PC-9 (cell line): Measurements from ENCODE around the gene RUNDC1. TPM values are rescaled to one million over a fixed set of nuclear protein-coding genes. Genes with fewer than 3 reads are reported as not detected.

ENCODE experiments used
- BruUV-seq: library from RNA; stranded (reverse); fragments of 400-500 nt; replicated peaks from 2 replicates; lab custom pipeline; 2021; lab: Mats Ljungman, UMichigan
- CTCF ChIA-PET: fragments of 300-600 bp; sonication (Branson Sonifier 250); formaldehyde crosslinking; loops from one replicate; lab custom pipeline; 2022; ENCODE audit warnings: antibody characterized with exemption; lab: Charles Lee
- POLR2A ChIA-PET: fragments of 300-600 bp; sonication (Branson Sonifier 250); formaldehyde crosslinking; loops from one replicate; lab custom pipeline; 2022; ENCODE audit warnings: antibody characterized with exemption; ENCODE audit not compliant: unreplicated experiment; lab: Charles Lee
- DNase-seq, 2 experiments: peaks; one replicate each; pipeline versions ENCODE4 v3.0.0 to v3.0.0-alpha.2; 2015 to 2022; ENCODE audit warnings: mixed read lengths in 1 of 2
- H2AFZ ChIP-seq: fragments of 200-600 bp; sonication (generic); 2 replicates; pipeline ENCODE4 v1.8.1; 2017; ENCODE audit warnings: antibody characterized with exemption
- H3F3A ChIP-seq: fragments of 200-600 bp; sonication (generic); 2 replicates; pipeline ENCODE4 v1.8.1; 2017; ENCODE audit warnings: antibody characterized with exemption, mild to moderate bottlenecking, low read depth; ENCODE audit not compliant: insufficient read depth
- H3K27ac ChIP-seq: fragments of 200-600 bp; sonication (generic); 2 replicates; pipeline ENCODE4 v1.6.1; 2016; ENCODE audit warnings: mixed run types
- H3K27me3 ChIP-seq: fragments of 200-600 bp; sonication (generic); 2 replicates; pipeline ENCODE4 v1.6.1; 2016; ENCODE audit warnings: low read depth, mixed run types; ENCODE audit not compliant: insufficient read depth
- H3K36me3 ChIP-seq: fragments of 200-600 bp; sonication (generic); 2 replicates; pipeline ENCODE4 v1.6.1; 2016; ENCODE audit warnings: low read depth, mixed run types
- H3K4me1 ChIP-seq: fragments of 200-600 bp; sonication (generic); replicated peaks from 2 replicates; pipeline ENCODE4 v1.6.1; 2016; ENCODE audit warnings: mixed run types; ENCODE audit not compliant: insufficient read depth
- H3K4me2 ChIP-seq: fragments of 200-600 bp; sonication (generic); 2 replicates; pipeline ENCODE4 v1.6.1; 2017; ENCODE audit warnings: mixed run types
- H3K4me3 ChIP-seq: fragments of 200-600 bp; sonication (generic); 2 replicates; pipeline ENCODE4 v1.6.1; 2016; ENCODE audit warnings: mixed run types
- H3K79me2 ChIP-seq: fragments of 200-600 bp; sonication (generic); 2 replicates; pipeline ENCODE4 v1.6.1; 2017; ENCODE audit warnings: low read depth, mixed run types
- H3K9me2 ChIP-seq: fragments of 200-600 bp; sonication (generic); 2 replicates; pipeline ENCODE4 v1.8.1; 2017; ENCODE audit warnings: mild to moderate bottlenecking; ENCODE audit not compliant: insufficient read depth
- H3K9me3 ChIP-seq: fragments of 200-600 bp; sonication (generic); 2 replicates; pipeline ENCODE4 v1.8.1; 2016; ENCODE audit warnings: low read depth; ENCODE audit not compliant: insufficient read depth
- H4K20me1 ChIP-seq: fragments of 200-600 bp; sonication (generic); 2 replicates; pipeline ENCODE4 v1.8.1; 2017; ENCODE audit not compliant: insufficient read depth
- CTCF ChIP-seq: fragments of 200-600 bp; sonication (generic); conservative IDR thresholded peaks from 2 replicates; pipeline ENCODE4 v1.6.1; 2017; ENCODE audit warnings: mixed run types, antibody characterized with exemption, mild to moderate bottlenecking, moderate library complexity
- EZH2 ChIP-seq: fragments of 200-600 bp; sonication (generic); IDR thresholded peaks from 2 replicates; pipeline ENCODE4 v1.8.0; 2017; ENCODE audit warnings: antibody characterized with exemption, low read depth
- intact Hi-C: fragments of 100-400 bp; cut with micrococcal nuclease; formaldehyde crosslinking; loops from one replicate; pipeline ENCODE4 v1.10.0; 2022; ENCODE audit not compliant: unreplicated experiment
- total RNA-seq: library from RNA; stranded (reverse); gene quantifications from 2 replicates; pipeline ENCODE4 v1.2.3, GENCODE V29; 2021

Gene RUNDC1
- total RNA-seq, 1 experiment from 2014 or later = 12.7 TPM

- Histone ChIP-seq H2AFZ (peak within 1 kb of the TSS; percentile 93), H3F3A (peaks cover 28% of the 10 kb centered on the region; the same call in 1 of the 2 replicates), H3K27ac (peak within 1 kb of the TSS; percentile 83), H3K4me1 (peaks cover 8% of the 10 kb centered on the region; the same call in 1 of the 2 replicates), H3K4me2 (peak within 1 kb of the TSS; percentile 100), H3K36me3 (peaks cover 11% of the 10 kb centered on the region), H3K79me2 (peaks cover 17% of the 10 kb centered on the region), H3K9me3 (no peaks in the 10 kb centered on the region), H3K4me3 (peak within 1 kb of the TSS; percentile 96), H3K27me3 (no peaks in the 10 kb centered on the region), H3K9me2 (no peaks in the 10 kb centered on the region), H4K20me1 (no peaks in the 10 kb centered on the region)
- no peak for TF ChIP-seq CTCF
- no peak for TF ChIP-seq EZH2
- DNase-seq = peak; percentile 87 to 93
- BruUV-seq = TSS peak; percentile 84
- CTCF ChIA-PET = interaction anchor here (0.7 kb wide), 1 partner anchor 286 kb away, joined by 11 read pairs; no protein-coding TSS in a partner anchor
- intact Hi-C loops = no loop called here
- POLR2A ChIA-PET = interaction anchor here (0.6 to 1.0 kb wide), 6 partner anchors 10 to 396 kb away, joined by 3 to 25 read pairs (median 4); partner anchors contain the start of gene RPL27
Observed at GRCh38 chr17:42964161-42964932, 16.0 kb upstream of the RUNDC1 start, which contains the start of gene AARSD1. Gene AARSD1 (minus strand): TSS chr17:42964454. CDS start chr17:42964440, 14 bp downstream.

- ChIA-PET CTCF (no interaction called here), POLR2A (no interaction called here)
- Histone ChIP-seq H3K79me2 (peaks cover 16% of the 10 kb centered on the region), H3K27ac (no peak overlapping the region), H3K36me3 (no peaks in the 10 kb centered on the region), H2AFZ (no peak overlapping the region), H3K27me3 (no peaks in the 10 kb centered on the region), H3K4me1 (peaks cover 8% of the 10 kb centered on the region; the same call in 1 of the 2 replicates), H3K9me3 (no peaks in the 10 kb centered on the region), H3K9me2 (no peaks in the 10 kb centered on the region), H3F3A (peaks cover 28% of the 10 kb centered on the region; the same call in 1 of the 2 replicates), H3K4me3 (no peak overlapping the region), H3K4me2 (no peak overlapping the region), H4K20me1 (no peaks in the 10 kb centered on the region)
- no peak for DNase-seq
- no peak for TF ChIP-seq EZH2
- TF ChIP-seq CTCF = no peak
- intact Hi-C loops = no loop called here
- no TSS peak for BruUV-seq
Observed at GRCh38 chr17:42967925-42968324, 12.4 kb upstream of the RUNDC1 start.

GRCh38 chr17:42969001-42969581, 11.3 kb upstream of the RUNDC1 start:
- TF ChIP-seq CTCF = no peak
- TF ChIP-seq EZH2 = no peak
- BruUV-seq = no TSS peak
- peaks cover 4% of the 10 kb centered on the region; the same call in 1 of the 2 replicates for H3K79me2 ChIP-seq
- ChIA-PET POLR2A (no interaction called here), CTCF (interaction anchor here (0.7 kb wide), 1 partner anchor 74 kb away, joined by 9 read pairs; no protein-coding TSS in a partner anchor)
- no peak overlapping the region for H3K4me3 ChIP-seq
- DNase-seq = no peak
- no peaks in the 10 kb centered on the region for H3K36me3 ChIP-seq
- H3K4me2 ChIP-seq = no peak overlapping the region
- H3K9me3 ChIP-seq = no peaks in the 10 kb centered on the region
- H2AFZ ChIP-seq = no peak overlapping the region
- H3K27ac ChIP-seq = no peak overlapping the region
- H3K9me2 ChIP-seq = no peaks in the 10 kb centered on the region
- peaks cover 22% of the 10 kb centered on the region; the same call in 1 of the 2 replicates for H3F3A ChIP-seq
- no peaks in the 10 kb centered on the region for H3K4me1 ChIP-seq
- no peaks in the 10 kb centered on the region for H3K27me3 ChIP-seq
- H4K20me1 ChIP-seq = no peaks in the 10 kb centered on the region
- intact Hi-C loops = no loop called here
